Measurements from ENCODE around the gene C10orf88.
"Not testable (repeated sequence)": the region's sequence is repeated elsewhere in the genome, so short reads cannot be mapped to it uniquely, and the experiment has no call there.

Gene C10orf88

GRCh38 chr10:122957474-122957873 is 3.4 kb upstream of the C10orf88 start:
- no peak for FAIRE-seq

DNA sequence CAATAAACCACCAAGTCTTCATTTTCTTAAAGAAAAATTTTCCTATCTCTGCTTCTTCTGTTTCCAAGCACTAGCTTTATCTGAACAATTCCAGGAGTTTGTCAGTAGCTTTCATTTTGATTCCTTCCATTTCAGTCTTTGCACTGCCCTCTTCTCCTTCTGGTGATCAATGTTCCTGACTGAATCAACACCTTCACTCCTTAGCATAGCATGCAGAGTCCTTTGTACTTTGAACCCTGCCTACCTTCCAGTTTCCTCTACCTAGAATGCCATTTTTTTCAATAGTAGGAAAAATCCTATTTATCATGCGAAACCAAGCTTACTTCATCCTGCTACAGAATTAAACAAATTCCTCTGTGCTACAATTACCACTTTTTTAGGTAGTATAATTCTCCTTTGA is 1.9 kb upstream of the C10orf88 start:
- FAIRE-seq, result no peak

GRCh38 chr10:122954731-122955050 is 664 bp upstream of the C10orf88 start:
- no peak for FAIRE-seq

DNA sequence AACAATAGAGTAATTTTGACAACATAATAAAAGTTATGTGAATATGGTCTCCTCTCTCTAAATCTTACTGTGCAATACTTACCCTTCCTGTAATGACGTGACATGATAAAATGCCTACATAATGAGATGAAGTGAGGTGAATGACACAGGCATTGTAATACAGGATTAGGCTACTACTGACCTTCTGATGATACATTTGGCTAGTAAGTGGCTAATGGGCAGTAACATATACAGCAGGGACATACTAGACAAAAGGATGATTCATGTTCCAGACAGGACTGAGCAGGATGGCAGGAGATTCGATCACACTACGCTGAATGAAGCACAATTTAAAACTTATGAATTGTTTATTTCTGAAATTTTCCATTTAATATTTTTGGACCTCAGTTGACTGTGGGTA is 4.7 kb downstream of the C10orf88 start:
- FAIRE-seq, result no peak

- no peak for FAIRE-seq
Observed at GRCh38 chr10:122939856-122940543, 14.0 kb downstream of the C10orf88 start.

DNA sequence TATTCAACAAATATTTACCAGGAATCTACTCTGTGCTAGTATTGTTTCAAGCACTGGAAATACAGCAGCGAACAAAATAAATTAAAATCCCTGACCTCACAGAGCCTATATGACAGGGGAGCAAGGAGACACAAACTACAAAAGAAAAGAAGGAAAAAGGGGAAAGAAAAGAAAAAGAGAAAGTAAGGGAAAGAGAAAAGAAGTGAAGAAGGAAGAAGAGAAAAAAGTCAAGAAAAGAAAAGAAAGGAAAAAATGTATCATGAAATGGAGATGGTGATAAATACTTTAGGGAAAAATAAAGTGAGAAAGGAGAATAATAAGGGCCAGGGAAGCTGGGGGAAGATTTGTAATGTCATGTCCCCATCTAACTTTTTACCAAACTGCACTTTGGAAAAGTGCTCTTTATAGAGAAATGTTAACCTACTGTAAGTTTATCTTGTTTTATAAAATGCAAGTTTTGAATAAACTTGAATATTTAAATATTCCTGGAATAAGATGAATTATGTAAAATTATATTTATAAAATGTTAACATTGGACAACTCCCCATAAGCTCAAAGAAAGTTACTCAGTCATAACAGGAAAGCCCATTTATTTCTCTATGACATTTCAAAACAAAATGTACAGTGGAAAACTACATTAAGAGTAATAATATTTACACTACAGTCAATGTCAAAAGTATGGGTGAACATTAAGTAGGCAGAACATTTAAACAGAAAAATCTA is 14.7 kb downstream of the C10orf88 start:
- no peak for FAIRE-seq

- no peak for FAIRE-seq
Observed at GRCh38 chr10:122931088-122931906, 22.7 kb downstream of the C10orf88 start.

DNA sequence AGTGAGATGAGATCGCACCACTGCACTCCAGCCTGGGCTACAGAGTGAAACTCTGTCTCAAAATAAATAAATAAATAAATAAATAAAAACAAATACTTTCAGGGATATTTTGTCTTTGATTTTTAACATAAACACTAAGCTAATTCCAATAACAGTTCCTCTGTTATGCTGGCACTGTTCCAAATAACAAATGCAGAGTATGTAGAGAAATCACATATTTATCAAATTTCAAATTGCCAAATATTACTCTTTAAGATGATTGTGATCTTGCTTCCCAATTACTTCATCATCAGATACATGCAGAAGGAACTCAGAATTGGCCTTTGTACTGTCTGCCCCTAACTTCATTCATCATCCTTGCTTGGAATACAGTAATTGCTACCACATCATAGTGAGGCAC is 23.9 kb downstream of the C10orf88 start:
- no peak for FAIRE-seq

DNA sequence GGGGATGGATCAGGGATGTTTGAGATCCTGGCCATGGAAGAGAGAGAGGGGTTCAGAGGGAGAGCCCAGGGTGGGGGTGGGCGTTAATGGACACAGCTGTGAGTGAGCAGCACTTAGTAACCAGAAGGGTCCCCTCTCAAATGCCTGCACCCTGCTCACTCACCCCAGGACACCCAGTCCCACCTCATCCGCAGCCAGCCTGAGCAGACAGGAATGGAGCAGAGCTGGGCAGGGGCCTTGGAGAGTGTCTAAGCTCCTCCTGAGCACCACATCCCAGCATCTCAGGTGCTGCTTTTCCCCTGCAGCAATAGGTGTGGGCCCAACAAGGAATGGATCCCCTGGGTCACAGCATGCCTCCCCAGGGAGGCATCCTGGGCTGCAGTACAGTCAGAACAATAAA is 38.3 kb downstream of the C10orf88 start:
- FAIRE-seq, result no peak

GRCh38 chr10:122911889-122912484 is 42.0 kb downstream of the C10orf88 start:
- FAIRE-seq, result no peak

DNA sequence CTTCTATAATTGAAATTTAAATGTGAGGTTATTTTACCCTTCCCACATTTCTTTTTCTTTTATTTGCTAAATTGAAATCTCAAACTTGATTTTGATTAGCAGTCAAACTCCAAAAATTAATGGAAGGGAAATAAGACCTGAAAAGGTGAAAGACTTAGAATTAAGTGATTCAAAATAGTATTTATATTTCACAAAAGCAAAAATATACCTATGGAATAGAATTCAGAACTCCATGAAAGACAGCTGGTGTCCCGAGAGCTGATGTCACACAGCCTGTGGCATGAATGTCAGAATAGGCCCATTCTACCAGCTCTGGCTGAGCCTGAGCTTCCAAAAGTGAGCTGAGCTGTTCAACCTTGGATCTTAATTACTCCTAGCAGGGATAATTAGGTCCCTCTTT is 43.7 kb downstream of the C10orf88 start, which contains the start of gene FAM24A:
Gene FAM24A (plus strand): TSS at position 301 of the 400 bp plus-strand sequence. CDS start 1,025 bp downstream, outside the sequence.
- FAIRE-seq, result no peak

DNA sequence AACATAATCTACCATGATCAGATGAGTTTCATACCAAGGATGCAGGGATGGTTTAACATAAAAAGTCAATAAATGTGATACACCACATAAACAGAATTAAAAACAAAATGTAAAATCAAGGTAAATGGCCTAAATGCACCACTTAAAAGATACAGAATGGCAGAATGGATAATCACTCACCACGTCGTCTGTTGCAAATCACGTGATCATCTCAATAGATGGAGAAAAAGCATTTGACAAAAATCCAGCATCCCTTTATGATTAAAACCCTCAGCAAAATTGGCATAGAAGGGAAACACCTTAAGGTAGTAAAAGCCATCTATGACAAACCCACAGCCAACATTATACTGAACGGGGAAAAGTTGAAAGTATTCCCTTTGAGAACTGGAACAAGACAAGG is 50.2 kb downstream of the C10orf88 start:
- not testable (repeated sequence) for FAIRE-seq

- no peak for FAIRE-seq
Observed at GRCh38 chr10:122894261-122894944, 59.6 kb downstream of the C10orf88 start.

DNA sequence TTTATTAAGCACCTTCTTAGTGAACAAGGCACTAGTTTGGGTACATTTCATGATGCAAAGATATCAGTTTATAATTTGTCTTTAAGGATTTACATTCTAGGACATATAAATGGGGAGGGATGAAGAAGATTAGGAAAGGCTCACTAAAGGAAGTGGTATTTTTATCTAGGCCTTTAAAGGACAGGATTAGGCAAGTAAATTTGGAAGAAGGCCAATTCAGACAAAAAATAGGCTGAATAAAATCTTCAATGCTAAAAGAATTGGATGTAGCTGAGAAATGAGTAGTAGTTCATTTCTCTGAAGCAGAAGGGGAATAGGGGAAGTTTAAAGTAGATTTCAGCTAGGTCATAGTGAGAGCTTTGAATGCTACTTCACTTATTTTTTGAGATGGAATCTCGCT is 69.9 kb downstream of the C10orf88 start:
- no peak for FAIRE-seq

- FAIRE-seq, result no peak
Observed at GRCh38 chr10:122882766-122883165, 71.3 kb downstream of the C10orf88 start.
